GM18507 (cell line): ENCODE measurements around the gene PRKAA1.
"Not testable (repeated sequence)": the region's sequence is repeated elsewhere in the genome, so short reads cannot be mapped to it uniquely, and the experiment has no call there.

Experiments used
- DNase-seq: peaks from one replicate; pipeline ENCODE4 v3.0.0; 2011; ENCODE audit warnings: low read depth; ENCODE audit not compliant: insufficient read length; ENCODE audit errors: extremely low spot score
- FAIRE-seq: peaks from 2 replicates; lab custom pipeline; 2011; peaks lifted over from hg19 to GRCh38; lab: Jason Lieb, UNC

The PRKAA1 gene

GRCh38 chr5:40786664-40787063 is 11.5 kb downstream of the PRKAA1 start:
- not testable (repeated sequence) for FAIRE-seq, DNase-seq

- FAIRE-seq, result no peak
Measured at GRCh38 chr5:40784916-40785315, 13.3 kb downstream of the PRKAA1 start.

DNA sequence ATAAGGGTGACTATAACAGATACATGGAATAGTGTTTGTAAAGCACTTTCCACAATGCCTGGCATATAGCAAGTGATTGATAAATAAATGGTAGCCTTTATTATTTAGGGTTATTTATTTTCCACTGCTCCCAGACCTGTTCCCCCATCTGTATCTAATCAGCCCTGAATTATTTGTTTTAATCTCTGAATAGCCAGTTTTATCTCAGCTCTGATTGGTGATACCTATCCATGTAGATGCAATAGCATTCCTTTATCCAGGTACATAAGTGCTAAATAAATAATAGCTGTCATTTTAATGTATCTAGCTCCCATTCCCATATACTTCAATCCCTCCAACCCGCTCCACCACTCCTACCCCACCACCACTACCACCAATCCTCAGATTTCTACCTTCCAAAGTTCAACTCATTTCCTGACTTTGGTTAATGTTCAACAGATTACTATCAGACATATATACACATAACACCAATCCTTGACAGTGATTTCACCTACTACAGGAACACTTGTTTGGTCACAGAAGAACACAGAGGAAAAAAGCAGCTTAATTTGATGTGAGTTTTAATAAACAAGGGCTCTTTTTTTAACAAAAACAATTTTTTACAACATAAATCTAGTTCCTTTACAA is 14.0 kb downstream of the PRKAA1 start:
- no peak for DNase-seq
- peak; percentile 12 for FAIRE-seq

More at GRCh38 chr5:40784916-40785315, 13.3 kb downstream of the PRKAA1 start:
- no peak for DNase-seq

DNA sequence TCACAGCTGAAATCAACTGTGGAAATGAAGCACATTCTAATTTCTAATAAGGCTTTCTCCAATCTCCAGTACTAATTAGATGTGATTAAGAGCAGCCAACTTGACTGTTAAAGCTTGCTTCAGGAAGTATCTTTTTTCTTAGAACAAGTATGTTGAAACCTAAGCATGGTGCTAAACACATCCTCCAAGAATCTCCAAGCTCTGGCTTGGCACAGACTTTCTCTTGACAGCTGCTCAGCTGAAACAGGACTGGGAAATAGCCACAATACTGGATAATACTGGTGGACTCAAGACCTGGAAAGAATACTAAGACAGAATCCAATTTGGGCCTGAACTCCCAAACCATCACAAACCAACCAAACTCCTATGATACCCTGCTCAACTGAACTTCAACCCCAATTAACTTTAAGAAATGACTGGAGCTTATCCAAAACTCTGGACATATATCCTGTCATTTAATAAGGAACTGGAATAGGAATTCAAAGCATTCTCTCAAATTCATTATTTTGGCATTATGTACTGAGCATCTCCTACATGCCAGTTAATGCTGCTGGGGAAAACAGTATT is 16.2 kb downstream of the PRKAA1 start:
- FAIRE-seq (no peak), DNase-seq (no peak)

DNA sequence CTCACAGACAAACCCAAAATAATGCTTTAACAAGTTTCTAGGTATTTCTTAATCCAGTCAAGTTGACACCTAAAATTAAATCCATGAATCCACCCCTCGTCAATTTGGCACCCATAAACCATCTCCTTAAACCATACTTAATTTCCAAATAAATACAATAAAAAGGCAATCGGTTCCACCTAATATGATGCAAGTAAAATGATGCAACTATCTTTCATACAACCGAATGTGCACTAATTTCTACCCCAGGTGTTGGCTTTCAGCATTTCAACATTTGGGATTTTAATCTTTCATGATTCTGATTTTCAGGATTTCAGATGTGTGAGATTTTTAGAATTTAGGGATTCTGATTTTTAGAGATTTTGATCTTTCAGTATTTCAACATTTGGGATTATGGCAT is 17.3 kb downstream of the PRKAA1 start:
- no peak for DNase-seq
- no peak for FAIRE-seq

GRCh38 chr5:40780199-40780598 is 18.0 kb downstream of the PRKAA1 start:
- DNase-seq (no peak), FAIRE-seq (no peak)

- DNase-seq, result no peak
Measured at GRCh38 chr5:40779561-40779960, 18.6 kb downstream of the PRKAA1 start.

DNA sequence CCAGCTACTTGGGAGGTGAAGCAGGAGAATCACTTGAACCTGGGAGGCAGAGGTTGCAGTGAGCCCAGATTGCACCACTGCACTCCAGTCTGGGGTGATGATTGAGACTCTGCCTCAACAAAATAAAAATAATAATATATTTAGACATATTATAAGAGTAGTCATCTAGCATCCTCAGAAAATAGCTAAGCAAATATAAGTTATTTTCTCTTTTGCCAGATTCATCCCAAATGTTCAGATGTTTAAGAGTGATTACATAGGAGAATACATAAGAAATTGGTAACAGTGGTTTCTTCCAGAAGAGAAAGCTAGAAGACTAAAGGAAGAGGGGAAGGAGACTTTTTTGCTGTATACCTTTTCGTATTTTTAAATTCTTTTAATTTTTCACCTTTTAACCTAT is 20.0 kb downstream of the PRKAA1 start:
- FAIRE-seq, result no peak
- DNase-seq, result no peak

More at GRCh38 chr5:40779561-40779960, 18.6 kb downstream of the PRKAA1 start:
- FAIRE-seq, result no peak

GRCh38 chr5:40776658-40776977 is 21.6 kb downstream of the PRKAA1 start:
- FAIRE-seq (no peak), DNase-seq (no peak)

DNA sequence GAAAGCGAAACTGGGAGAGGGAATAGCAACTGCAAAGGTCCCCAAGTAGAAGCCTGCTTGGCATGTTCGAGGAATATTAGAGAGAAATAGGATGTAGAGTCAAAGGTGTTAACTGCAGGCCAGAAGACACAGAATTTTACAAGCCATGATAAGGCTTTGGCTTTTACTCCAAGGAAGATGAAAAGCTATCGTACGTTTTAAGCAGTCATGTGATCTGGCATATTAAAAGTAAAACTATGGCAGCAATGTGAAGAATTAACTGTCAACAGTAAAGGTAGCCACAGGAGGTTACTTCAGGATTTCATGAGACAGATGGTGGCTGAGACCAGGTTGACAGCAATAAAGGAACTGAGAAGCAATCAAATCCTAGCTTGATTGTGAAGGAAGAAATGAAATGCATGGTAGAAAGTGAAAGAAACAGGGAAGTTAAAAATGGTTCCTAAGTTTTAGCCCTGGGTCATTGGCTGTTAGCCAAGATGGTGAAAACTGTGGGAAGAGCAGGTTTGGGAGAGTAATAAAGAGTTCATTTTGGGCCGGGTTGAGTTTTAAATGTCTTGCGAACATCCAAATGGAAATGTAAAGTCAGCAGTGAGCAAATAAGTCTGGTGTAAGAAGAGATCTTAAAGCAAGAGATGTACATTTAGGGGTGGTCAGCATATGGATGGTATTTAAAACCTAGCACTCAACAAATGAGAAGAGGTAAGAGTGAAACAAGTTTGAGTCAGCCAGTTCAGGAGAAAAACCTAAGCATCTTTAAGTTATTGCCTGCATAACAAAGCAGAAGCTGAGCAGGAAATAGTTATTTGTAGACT is 22.1 kb downstream of the PRKAA1 start:
- FAIRE-seq, result no peak
- no peak for DNase-seq

DNA sequence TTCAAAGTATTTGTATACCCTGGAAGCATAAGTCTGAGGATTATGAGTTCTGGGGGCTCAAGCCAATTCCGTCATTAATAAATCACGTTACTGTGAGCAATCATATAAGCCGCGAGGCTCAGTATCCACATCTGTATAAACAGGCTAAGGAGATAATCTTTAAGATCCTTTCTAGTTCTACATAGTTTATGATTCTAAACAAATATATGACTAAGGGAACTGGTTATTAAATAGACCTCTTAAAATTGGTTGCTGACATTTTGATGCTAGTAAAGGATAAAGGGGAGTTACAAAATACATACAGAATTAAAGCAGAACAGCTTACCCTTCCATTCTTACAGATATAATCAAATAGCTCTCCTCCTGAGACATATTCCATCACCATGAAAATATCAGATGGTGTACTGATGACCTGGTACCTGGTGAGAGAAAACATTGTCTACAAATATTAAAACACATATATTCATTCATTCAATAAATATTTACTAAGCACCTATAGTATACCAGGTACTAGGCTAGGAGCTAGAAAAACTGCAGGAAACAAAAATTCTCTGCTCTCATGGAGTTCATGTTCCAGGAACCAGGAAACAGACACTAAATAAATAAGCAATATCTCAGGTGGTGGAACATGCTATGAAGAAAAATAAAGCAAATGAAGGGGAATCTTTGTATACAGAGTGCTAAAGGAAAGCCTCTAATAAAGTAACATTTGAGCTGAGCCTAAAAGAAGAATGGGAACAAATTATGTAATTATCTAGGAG is 22.9 kb downstream of the PRKAA1 start:
- no peak for FAIRE-seq

GRCh38 chr5:40774623-40775022 is 23.6 kb downstream of the PRKAA1 start:
- FAIRE-seq, result no peak
- no peak for DNase-seq

More for the DNA sequence above, 22.9 kb downstream of the PRKAA1 start:
- no peak for DNase-seq

DNA sequence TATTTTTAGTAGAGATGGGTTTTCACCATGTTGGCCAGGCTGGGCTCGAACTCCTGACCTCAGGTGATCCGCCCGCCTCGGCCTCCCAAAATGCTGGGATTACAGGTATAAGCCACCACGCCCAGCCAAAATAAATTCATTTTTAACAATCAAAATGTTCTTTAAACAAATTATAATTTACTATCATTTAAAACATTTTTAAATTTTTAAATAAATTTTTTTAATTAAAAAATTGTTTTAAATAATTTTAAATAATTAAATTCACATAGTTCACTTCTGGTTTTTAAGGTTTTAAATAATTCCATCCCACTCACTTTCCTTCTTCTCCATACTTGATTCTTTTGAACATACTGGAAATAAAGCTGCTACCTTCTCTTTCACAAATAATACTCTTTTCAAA is 27.4 kb downstream of the PRKAA1 start:
- DNase-seq (no peak), FAIRE-seq (no peak)

GRCh38 chr5:40762705-40763104 is 35.5 kb downstream of the PRKAA1 start:
- DNase-seq (no peak), FAIRE-seq (no peak)

- no peak for FAIRE-seq
- DNase-seq, result no peak
Measured at GRCh38 chr5:40757400-40757799, 40.8 kb downstream of the PRKAA1 start.

GRCh38 chr5:40755407-40756365 is 42.5 kb downstream of the PRKAA1 start, which contains the start of gene TTC33:
Gene TTC33, minus strand, starts transcription at chr5:40755961. Its CDS starts 8,943 bp downstream, at chr5:40747018.
- DNase-seq (peak; percentile 85), FAIRE-seq (peak; percentile 97)

DNA sequence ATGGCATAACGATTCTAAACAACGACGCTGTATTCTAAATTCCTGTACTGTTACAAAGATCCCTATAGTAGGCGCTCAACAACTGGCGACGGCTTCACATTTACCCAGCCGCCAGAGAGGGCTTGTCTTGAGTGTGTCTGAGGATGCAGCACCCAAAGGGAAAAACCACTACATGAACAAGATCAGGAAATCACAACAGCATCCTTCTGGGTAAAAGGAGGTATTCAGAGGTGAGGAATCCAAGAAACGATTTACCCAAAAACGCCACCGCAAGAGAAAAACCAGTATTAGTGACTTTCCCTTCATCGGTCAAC is 43.1 kb downstream of the PRKAA1 start:
- FAIRE-seq, result peak; percentile 89
- DNase-seq, result peak; percentile 35

GRCh38 chr5:40754381-40755092 is 43.6 kb downstream of the PRKAA1 start:
- FAIRE-seq (no peak), DNase-seq (no peak)
